Astrocyte of the hippocampus (primary cell): ENCODE results near the gene KIF1A.
A peak's percentile ranks its signal among the peaks of the same experiment; 100 is the strongest.

ENCODE experiments used
- DNase-seq: peaks from one replicate; pipeline ENCODE4 v3.0.0; 2011; ENCODE audit warnings: low read depth, low spot score

KIF1A gene

DNA sequence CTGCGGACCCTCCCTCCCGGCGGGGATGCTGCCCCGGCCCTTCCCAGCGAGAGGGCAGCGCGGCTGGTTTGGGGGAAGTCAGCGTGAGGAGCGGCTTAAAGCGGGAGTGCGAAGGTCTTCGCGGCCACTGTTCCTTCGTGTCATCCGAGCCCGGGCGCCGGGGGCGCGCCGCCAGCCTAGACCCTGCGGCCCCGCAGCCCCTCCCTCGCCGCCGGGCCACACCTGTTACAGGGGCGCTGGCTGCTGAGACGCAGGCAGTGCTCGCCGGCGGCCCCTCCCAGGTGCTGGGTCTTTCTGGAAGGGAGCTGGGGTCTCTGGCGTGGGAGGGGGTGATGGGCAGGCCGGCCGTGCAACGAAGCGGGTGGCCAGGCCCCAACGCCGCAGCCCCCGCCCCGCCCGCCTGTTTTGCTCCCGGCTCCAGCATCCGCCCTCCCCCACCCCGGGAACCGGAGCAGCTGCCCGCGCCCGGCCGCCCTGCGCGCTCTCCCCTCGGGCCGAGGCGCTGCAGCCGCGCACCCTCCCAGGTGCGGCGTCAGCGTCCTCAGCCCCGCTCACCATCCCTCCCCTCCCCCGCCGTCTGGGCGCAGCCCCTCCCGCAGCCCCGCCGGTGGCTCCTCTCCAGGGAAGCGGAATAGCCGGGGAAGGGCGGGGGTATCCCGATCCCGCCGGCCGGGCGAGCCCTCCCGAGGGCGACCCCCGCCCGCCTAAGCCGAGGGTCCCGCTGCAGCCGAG lies 727 bp downstream of the KIF1A start:
- peak; percentile 34 for DNase-seq

DNA sequence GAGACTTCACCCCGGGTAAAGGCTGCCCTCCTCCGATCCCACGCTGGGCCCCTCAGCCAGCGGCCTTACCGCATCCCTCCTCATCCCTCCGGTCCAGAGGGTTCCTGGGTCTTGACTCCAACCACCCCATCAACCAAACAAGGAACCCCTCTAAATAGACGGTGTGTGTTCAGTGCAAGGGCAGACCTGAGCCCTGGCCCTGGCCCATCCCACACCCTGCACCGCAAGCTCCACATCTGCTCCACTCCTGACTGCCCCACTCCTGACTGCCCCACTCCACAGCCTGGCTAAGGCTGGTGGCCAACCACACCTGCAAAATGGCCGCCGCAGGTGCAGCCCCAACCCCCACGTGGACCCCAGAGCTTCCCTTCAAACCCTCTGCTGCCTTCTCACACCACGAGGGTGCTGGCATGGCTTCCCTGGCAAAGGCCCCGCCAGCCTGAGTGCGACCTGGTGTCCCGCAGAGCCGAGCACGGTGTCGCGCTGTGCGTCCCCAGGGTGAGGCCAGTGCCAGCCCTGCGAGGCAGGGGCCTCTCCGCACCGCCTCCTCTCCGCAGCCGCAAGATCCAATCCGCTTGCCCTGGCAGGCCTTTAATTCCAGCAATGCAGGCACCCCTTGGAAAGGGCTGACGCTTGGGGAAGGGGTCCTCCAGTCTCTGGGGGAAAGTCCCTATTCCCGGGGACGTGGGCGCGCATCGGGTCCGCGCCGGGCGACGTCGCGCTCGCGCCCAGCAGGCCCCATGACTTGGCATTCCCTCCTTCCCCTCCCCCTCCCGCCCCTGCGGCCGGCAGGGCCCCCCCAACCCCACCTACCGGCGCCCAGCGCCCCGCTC lies 1.5 kb downstream of the KIF1A start:
- DNase-seq = no peak

DNA sequence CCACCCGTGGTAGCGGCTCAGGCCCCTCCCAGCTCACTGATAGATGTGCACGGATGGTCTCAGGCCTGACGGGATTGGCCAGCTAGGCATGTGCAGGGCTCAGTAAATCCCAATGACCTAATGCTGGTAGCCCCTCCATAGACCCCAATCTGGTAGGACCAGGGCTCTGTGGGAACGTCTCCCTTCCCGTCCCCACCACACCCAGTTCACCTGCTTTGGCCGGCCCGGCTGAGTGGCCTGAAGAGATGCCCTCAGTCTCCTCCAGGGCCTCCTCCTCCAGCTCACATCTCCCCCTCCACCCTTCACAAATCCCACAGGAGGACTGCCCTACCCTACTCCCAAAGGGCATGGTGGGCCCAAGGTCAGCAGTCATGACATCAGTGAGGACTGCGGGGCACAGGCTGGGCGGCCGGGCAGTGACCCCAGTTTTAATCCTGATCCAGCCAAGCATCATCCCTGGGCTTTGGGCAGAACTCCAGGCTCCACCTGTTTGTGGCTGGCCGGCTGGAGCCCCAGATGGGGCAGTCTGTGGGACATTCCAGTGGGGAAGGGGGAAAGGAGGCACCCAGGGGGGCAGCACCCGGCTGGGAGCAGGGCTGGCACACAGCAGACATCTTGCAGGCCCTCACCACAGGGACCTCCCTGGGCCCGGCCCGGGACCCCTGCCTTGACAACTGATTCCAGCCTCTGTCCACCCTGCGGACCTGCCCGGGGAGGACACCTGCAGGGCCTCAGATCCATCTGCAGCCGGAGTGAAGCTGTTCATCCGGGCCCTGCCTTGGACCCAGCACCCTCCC lies 2.3 kb downstream of the KIF1A start:
- DNase-seq = no peak

DNA sequence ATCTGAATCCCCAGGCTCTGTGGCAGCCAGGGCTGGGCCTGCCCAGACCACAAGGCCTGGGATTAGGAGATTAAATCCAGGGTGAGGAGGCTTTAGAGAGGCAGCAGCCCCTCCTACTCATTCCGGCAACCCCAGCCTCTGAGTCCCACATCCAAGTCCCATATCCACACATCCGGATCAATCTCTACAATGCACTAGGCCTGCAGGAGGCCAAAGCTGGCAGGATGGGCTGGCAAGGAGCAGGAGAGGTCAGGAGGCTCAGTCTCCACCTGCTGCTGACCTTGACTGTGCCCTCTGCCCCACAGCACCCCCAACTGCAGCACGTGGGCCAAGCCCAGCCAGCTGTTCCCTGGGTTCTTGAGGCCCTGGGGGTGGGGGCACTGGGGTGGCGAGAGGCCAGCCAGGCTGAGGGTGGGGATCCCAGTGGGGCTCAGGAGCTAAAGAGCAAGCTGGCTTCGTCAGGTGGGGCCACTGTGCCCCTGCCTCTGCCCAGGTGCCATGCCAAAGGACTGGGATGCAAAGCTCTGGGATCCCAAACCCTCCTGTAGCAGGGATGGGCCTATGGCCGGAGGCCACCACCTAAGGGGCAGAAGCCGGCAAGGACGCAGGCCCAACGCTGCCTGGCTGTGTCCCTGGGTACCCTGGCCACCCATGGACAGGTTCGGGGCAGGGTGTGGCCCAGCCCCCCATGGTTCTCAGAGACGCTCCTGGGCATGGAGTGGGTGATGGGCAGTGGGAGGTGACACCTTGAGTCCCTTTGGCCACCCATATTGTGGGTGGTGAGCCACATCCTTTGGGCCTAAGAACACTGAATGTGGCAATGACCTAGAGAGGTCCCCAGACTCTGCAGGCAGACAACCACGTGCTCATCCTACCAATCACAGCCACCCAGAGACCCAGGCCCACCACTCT lies 3.2 kb downstream of the KIF1A start:
- DNase-seq = no peak

DNA sequence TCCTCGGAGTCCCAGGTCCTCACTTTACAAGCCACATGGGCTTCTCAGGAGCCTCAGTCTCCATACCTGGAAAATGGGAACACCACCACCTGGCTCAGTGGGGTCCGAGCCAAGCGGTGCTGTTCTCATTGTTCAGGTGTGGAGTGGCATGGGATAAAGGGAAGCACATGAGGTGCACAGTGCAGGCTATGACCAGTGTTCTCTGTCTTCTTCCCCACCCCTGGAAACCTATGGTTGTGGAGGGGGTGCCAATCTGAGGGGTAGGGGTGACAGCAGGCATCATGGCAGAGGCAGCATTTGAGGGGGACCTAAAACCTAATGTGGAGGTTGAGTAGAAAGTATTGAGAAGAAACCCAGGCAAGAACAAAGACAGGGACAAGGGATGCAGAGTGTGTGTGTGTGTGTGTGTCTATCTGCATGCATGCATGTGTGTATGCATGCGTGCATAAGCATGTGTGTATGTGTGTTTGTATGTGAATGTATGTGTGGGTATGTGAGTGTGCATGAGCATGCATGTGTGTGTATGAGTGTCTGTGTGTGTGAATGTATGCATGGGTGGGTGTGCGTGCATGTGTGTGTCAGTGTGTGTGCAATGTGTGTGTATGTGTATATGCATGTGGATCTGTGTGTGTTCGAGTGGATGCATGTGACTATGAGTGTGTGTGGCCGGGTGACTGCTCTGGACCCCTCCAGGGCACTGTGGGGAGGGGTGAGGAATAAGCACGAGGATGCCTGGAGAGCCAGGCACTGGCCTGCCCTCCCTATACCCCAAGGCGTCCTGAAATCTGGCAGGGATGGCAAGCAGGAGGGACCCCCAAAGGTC lies 4.0 kb downstream of the KIF1A start:
- DNase-seq = no peak

DNA sequence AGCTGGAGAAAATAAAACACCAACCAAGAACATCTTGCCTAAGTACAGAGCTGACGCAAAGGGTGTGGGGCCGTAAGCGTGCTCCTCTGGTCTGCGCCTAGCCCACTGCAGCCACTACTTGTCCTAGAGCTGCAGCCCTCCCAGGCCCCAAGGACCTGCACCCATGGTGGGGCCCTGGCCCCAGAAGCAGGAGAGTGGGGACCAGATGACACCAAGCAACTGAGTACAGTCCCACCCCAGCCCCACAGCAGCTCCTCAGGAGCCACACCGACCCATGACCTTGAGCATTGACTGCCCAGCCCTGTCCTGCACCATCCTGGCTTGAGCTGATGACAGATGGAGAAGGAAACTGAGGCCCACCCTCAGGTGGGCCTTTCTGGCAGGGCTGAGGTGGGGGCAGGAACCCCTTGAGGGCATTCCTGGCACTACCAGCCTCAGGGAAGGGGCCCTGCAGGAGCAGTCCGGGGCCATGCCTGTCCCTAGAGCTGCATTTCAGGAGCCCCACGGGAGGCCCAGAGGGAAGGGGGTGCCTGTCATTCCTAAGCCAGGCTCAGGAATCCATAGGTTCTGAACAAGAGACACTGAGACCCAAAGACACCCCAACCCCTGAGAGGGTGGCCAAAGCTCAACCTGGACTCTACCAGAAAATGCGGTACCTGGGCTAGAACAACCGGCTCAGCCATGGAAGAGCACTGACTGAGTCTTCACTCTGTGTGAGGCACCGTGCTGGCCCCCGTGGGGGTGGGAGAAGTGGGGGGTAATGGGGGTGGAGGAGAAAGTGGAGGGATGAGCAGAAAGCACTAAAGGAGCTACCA lies 4.9 kb downstream of the KIF1A start:
- DNase-seq = no peak

DNA sequence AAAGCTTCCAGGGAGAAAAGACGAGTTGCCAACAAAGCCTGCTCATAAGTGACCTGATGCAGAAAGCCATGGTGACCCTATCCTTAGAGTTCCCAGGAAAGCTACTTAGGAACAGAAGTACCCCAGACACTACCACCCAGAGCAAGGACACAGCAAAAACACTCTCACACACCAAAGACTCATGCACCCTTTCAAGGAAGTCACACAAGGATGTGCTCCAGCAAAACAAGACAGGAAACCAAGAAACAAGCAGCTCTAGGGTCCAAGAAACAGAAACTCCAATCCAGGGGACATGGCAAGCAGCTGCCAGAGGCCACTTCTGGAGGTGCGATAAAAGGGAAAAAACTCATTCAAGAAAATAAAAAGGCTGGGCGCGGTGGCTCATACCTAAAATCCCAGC lies 5.7 kb downstream of the KIF1A start:
- no peak for DNase-seq

DNA sequence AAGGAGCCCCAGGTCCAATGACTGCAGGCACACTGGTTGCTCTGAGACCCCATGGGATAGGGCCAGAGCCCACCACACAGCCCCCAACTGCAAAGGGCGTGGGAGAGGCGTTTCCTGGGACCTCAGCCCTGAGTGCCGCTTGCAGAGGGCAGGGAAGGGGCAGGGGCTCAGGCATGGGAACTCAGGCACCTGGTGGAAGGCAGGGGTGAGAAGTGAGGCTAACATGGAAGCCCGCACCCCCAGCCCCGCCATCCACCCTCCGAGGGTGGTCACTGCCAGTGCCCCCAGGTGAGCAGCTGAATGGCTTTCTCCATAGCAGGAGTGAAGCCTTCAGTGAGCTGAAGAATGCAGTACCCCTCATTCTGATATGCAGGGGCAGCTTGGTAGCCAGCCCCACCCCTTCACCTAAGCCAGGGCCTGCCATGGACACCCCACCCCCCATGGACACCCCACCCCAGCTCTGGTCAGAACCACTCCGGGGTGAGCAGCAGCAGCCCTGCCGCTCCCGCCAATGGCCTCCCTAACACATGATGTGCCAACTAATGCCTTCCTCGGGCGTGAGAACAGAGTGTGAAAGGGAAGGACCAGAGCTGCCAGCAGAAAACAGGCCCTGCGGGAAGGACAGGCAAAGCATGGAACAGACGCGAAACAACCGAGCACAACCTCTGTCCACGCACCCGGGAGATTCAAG lies 6.6 kb downstream of the KIF1A start:
- no peak for DNase-seq

DNA sequence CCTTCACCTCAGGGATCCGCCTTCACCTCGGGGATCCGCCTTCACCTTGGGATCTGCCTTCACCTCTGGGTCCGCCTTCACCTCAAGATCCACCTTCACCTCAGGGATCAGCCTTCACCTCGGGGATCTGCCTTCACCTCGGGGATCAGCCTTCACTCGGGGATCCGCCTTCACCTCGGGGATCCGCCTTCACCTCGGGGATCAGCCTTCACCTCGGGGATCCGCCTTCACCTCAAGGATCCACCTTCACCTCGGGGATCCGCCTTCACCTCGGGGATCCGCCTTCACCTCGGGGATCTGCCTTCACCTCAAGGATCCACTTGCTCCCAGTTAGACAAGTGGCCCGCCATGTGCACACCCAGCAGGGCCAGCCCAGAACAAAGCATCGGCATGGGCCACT lies 7.3 kb downstream of the KIF1A start:
- DNase-seq = no peak

DNA sequence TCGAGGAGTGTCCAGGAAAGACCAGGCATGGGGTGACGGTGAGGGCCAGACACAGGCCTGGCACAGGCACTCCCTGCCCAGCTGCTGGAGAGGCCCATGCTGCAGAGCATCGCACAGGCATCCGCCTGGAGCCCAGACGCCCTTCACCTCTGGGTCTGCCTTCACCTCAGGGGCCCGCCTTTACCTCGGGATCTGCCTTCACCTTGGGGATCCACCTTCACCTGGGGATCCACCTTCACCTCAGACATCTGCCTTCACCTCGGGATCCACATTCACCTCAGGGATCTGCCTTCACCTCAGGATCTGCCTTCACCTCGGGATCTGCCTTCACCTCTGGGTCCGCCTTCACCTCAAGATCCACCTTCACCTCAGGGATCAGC lies 7.7 kb downstream of the KIF1A start:
- DNase-seq = no peak

DNA sequence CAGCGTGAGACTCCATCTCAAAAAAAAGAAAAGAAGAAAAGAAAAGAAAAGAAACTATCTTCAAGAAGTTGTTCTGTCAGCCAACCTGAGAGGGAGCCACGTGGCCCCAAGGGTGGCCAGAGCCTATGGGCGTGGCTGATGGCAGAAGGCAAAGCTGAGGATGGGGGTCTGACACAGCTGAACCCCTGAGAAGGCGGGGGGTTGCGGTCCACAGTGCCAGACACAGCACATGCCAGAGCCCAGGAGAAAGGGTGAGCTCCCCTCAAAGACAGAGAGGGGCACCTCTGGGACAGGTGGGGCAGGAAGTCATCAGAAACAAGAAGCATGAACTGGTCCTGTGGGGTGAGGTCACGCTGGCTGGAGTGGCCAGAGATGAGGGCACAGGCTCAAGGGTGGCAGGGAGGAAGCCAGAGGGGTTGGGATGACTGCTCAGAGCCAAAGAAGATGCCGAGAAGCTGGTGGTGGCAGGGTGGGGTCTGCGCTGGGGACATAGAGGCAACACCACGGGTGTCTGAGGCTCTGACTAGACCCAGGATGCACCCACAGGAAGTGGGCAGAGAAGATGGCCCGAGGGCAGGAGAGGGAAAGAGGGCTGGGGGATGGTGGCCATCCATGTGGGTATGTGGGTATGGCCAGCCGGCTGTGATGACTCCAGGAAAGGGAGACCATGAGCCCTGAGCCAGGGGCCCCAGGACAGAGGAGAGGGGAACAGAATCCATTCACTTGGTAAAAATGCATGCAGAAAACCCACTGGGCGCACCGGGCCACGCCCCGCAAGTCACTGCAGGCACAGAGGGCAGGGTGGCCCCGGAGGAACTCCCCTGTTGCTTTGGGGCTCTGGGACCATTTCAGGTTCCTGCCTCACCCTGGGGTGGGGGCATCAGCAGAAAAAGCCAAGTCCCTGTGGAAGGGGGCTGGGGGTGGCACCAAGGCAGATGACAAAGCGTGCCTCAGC lies 8.4 kb downstream of the KIF1A start:
- no peak for DNase-seq

DNA sequence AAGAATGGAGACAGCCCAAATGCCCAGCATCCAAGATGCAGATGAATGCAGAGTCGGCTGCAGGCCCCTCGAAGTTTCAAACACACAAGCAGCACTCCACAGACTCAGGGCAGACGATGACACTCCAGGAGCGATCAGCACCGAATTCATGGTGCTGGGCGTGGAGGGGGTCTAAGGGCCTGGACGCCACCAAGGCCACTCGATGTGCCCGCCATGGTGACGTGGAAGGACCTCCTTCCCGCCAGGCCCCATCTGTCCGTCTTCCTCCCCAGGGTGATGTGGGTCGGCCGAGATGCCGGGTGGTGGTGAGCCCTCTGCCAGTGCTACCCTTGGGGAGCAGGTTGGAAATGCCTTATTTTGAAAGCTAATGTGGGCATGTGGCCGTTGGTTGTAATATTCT lies 9.4 kb downstream of the KIF1A start:
- no peak for DNase-seq

DNA sequence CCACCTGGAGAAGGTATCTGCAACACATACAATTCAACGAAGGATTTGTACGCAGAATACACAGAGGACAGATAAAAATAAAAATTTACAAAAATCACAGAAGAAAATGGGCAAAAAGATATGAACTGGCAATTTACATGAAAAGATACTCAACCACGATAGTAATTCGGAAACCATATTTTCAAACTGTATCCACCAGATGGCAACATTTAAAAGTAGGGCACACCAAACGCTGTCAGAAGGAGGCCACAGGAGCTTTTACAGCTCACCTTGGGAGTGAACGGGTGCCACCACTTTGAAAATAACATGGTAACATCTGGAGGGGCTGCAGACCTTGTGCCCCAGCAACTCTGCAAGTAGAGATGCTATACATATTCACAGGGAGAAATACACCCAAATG lies 9.8 kb downstream of the KIF1A start:
- DNase-seq = no peak

DNA sequence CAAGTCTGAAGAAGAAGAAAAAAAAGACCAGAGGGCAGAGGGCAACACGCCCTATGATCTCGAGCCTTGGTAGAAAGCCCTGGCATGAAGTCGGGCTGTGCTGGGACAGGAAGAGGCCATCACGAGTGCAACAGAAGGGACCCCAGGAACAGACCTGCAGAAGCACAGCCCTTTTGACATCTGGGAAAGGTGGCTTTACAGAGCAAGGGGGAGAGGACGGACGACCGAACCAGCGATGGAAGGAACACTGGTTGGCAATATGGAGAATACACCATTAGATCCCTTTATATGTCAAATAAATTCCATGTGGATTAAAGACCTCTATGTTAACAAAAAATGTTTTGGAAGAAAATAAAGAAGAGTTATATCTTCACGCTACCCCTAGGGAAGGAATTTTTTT lies 10.7 kb downstream of the KIF1A start:
- DNase-seq = no peak

DNA sequence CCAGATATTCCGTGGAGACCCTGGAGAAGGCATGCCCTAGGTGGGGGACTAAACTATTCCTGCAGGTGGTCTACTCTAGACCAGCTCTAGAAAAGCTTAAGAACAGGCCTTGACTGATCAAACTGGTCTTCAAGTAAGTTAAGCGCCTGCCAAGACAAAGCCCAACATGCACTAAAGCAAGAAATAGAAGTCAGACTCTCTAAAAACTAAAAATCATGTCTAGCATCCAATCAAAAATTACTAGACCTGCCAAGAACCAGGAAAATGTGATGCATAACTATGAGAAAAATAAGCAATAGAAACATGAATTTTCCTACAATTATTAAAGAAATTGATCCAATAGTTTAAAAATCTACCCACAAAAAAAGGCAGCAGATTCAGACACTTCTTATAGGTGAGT lies 13.6 kb downstream of the KIF1A start:
- DNase-seq = no peak

DNA sequence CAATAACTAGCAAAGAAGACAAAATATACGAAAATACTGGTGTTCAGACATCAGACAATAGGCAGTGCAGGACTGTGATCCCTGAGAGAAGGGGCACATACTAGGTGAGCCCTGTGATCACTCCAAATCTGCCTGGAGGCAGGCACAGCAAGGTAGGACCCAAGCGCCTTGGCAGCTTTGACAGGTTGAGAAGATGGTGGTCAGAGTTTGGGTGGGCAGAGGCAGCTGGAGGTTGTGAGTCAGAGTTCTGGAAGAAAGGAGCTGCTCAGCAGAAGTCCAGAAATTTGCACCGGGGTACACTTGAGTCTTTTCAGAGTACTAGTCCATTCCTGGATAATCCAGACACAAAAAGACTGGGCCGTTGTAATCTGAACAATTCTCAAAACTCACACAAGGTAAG lies 14.0 kb downstream of the KIF1A start:
- no peak for DNase-seq

DNA sequence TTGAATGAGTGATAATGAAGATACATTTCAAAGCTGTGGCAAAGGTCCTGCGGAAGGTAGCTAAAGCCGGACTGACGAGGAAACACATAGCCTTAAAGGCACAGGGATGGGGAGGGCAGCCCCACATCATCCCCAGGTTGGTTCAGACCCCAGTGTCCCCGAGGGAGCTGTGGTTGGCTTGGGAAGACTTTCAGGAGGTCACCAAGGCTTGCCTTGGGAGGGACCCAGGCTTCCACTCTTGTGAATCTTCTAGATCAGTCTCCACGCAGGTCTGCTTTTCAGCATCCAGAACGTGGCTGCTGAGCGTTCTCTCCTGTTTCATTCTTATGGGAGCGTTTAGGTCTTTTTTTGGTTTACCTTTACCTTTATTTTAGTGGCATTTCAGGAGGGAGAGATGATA lies 16.8 kb downstream of the KIF1A start:
- DNase-seq = no peak
